MCF 10A (cell line): ENCODE measurements around the gene KLHL22. TPM values are rescaled to one million over a fixed set of nuclear protein-coding genes. Genes with fewer than 3 reads are reported as not detected.
"Not testable (repeated sequence)": the region's sequence is repeated elsewhere in the genome, so short reads cannot be mapped to it uniquely, and the experiment has no call there.

Experiments used
- BruUV-seq: library from RNA; stranded (reverse); fragments of 400-500 nt; replicated peaks from 2 replicates; lab custom pipeline; 2021; lab: Mats Ljungman, UMichigan
- CTCF ChIA-PET: fragments of 300-600 bp; sonication (Branson Sonifier 250); formaldehyde crosslinking; extraction: SDS; loops from one replicate; lab custom pipeline; 2021; ENCODE audit warnings: antibody characterized with exemption, inconsistent platforms; lab: Yijun Ruan, JAX
- POLR2A ChIA-PET: fragments of 300-600, 350-650 bp; sonication (Branson Sonifier 250); formaldehyde crosslinking; extraction: SDS; loops from one replicate; lab custom pipeline; 2020; ENCODE audit warnings: antibody characterized with exemption, inconsistent platforms; lab: Yijun Ruan, JAX
- DNase-seq: peaks from one replicate; pipeline ENCODE4 v3.0.0-alpha.2; 2018; ENCODE audit not compliant: unreplicated experiment
- H3K27ac Mint-ChIP-seq: one replicate; pipeline ENCODE4 v1.8.0; 2022; ENCODE audit warnings: mild to moderate bottlenecking, low read depth, mixed read lengths; ENCODE audit not compliant: unreplicated experiment
- H3K27me3 Mint-ChIP-seq: one replicate; pipeline ENCODE4 v1.8.0; 2022; ENCODE audit warnings: mixed read lengths; ENCODE audit not compliant: insufficient read depth, unreplicated experiment
- H3K36me3 Mint-ChIP-seq: one replicate; pipeline ENCODE4 v1.8.0; 2022; ENCODE audit warnings: mild to moderate bottlenecking, moderate library complexity, mixed read lengths; ENCODE audit not compliant: insufficient read depth, unreplicated experiment
- H3K4me1 Mint-ChIP-seq: one replicate; pipeline ENCODE4 v1.8.0; 2022; ENCODE audit warnings: mixed read lengths; ENCODE audit not compliant: insufficient read depth, unreplicated experiment
- H3K4me3 Mint-ChIP-seq: one replicate; pipeline ENCODE4 v1.8.0; 2022; ENCODE audit warnings: mild to moderate bottlenecking, moderate library complexity, mixed read lengths; ENCODE audit not compliant: unreplicated experiment
- H3K9me3 Mint-ChIP-seq: one replicate; pipeline ENCODE4 v1.8.0; 2022; ENCODE audit warnings: mixed read lengths; ENCODE audit not compliant: unreplicated experiment
- CTCF ChIP-seq: fragments of 200-600 bp; IDR thresholded peaks from one replicate; pipeline ENCODE4 v1.8.0; 2022; ENCODE audit warnings: antibody characterized with exemption, mild to moderate bottlenecking; ENCODE audit not compliant: unreplicated experiment
- intact Hi-C: fragments of 100-400 bp; cut with micrococcal nuclease; formaldehyde crosslinking; loops from 2 replicates; pipeline ENCODE4 v1.14.1; 2022
- total RNA-seq: library from RNA; stranded (reverse); gene quantifications from 2 replicates; pipeline ENCODE4 v1.2.3, GENCODE V29; 2022

KLHL22 gene
- total RNA-seq, 1 experiment from 2014 or later = 14.7 TPM

GRCh38 chr22:20413217-20414058, 82.2 kb downstream of the KLHL22 start:
- intact Hi-C loops = no loop called here
- H3K4me3 Mint-ChIP-seq = no peak overlapping the region
- DNase-seq = no peak
- no peaks in the 10 kb centered on the region for H3K36me3 Mint-ChIP-seq
- no peaks in the 10 kb centered on the region for H3K9me3 Mint-ChIP-seq
- no TSS peak for BruUV-seq
- no peaks in the 10 kb centered on the region for H3K27me3 Mint-ChIP-seq
- ChIA-PET CTCF (interaction anchor here (0.6 to 1.6 kb wide), 3 partner anchors 240 to 443 kb away, joined by 3 to 5 read pairs (median 3); no protein-coding TSS in a partner anchor), POLR2A (no interaction called here)
- no peaks in the 10 kb centered on the region for H3K4me1 Mint-ChIP-seq
- no peak overlapping the region for H3K27ac Mint-ChIP-seq
- TF ChIP-seq CTCF = no peak

- no TSS peak for BruUV-seq
- H3K4me1 Mint-ChIP-seq = no peaks in the 10 kb centered on the region
- POLR2A ChIA-PET = no interaction called here
Observed at GRCh38 chr22:20412474-20413216, 83.0 kb downstream of the KLHL22 start.

GRCh38 chr22:20409385-20409784, 86.2 kb downstream of the KLHL22 start:
- H3K27ac Mint-ChIP-seq, POLR2A ChIA-PET, H3K9me3 Mint-ChIP-seq, intact Hi-C loops, H3K4me3 Mint-ChIP-seq, DNase-seq, H3K4me1 Mint-ChIP-seq, BruUV-seq, H3K27me3 Mint-ChIP-seq: not testable (repeated sequence)
- peaks cover 15% of the 10 kb centered on the region for H3K36me3 Mint-ChIP-seq
- CTCF ChIA-PET = interaction anchor here (2.4 kb wide), 1 partner anchor 9 kb away, joined by 11 read pairs; no protein-coding TSS in a partner anchor

More at GRCh38 chr22:20412474-20413216, 83.0 kb downstream of the KLHL22 start:
- no peak for DNase-seq
- Mint-ChIP-seq H3K36me3 (no peaks in the 10 kb centered on the region), H3K27me3 (no peaks in the 10 kb centered on the region), H3K27ac (no peak overlapping the region), H3K4me3 (no peak overlapping the region), H3K9me3 (no peaks in the 10 kb centered on the region)
- CTCF ChIA-PET = interaction anchor here (0.6 to 1.6 kb wide), 4 partner anchors 241 to 443 kb away, joined by 3 to 5 read pairs (median 3); no protein-coding TSS in a partner anchor
- intact Hi-C loops = no loop called here
- TF ChIP-seq CTCF = no peak

GRCh38 chr22:20408891-20409290, 86.7 kb downstream of the KLHL22 start:
- H3K27me3 Mint-ChIP-seq = no peaks in the 10 kb centered on the region
- H3K9me3 Mint-ChIP-seq = no peaks in the 10 kb centered on the region
- no peak for DNase-seq
- no peaks in the 10 kb centered on the region for H3K4me1 Mint-ChIP-seq
- POLR2A ChIA-PET = interaction anchor here (1.6 kb wide), 1 partner anchor 15 kb away, joined by 6 read pairs; the partner anchor contains the start of gene ZNF74
- H3K36me3 Mint-ChIP-seq = peaks cover 15% of the 10 kb centered on the region
- CTCF ChIA-PET = interaction anchor here (2.4 kb wide), 1 partner anchor 10 kb away, joined by 11 read pairs; no protein-coding TSS in a partner anchor
- H3K27ac Mint-ChIP-seq = no peak overlapping the region
- H3K4me3 Mint-ChIP-seq = no peak overlapping the region
- BruUV-seq = no TSS peak
- intact Hi-C loops = no loop called here
- no peak for TF ChIP-seq CTCF
